Fibroblast of lung (primary cell): Measurements from ENCODE around the gene MAGEB3. TPM values are rescaled to one million over a fixed set of nuclear protein-coding genes. Genes with fewer than 3 reads are reported as not detected.

Experiments
- DNase-seq, 2 donors: peaks; one replicate each; pipeline versions ENCODE4 v3.0.0 to v3.0.0-alpha.2; 2010; ENCODE audit warnings: low read depth in 2 of 2
- H2AFZ ChIP-seq: 2 replicates; pipeline ENCODE4 v1.5.1; 2012; ENCODE audit warnings: low read length, control low read depth, inconsistent platforms
- H3K27ac ChIP-seq: 2 replicates; pipeline ENCODE4 v1.5.1; 2011; ENCODE audit warnings: low read length, control low read depth; ENCODE audit not compliant: insufficient read depth
- H3K27me3 ChIP-seq: 2 replicates; pipeline ENCODE4 v1.5.1; 2011; ENCODE audit warnings: mild to moderate bottlenecking, low read length; ENCODE audit not compliant: control insufficient read depth, insufficient read depth
- H3K36me3 ChIP-seq: 2 replicates; pipeline ENCODE4 v1.5.1; 2011; ENCODE audit warnings: low read length; ENCODE audit not compliant: control insufficient read depth, insufficient read depth
- H3K4me1 ChIP-seq: 2 replicates; pipeline ENCODE4 v1.5.1; 2011; ENCODE audit warnings: low read length; ENCODE audit not compliant: control insufficient read depth, insufficient read depth; ENCODE audit errors: extremely low read depth
- H3K4me2 ChIP-seq: 2 replicates; pipeline ENCODE4 v1.5.1; 2011; ENCODE audit warnings: low read length, control low read depth; ENCODE audit not compliant: insufficient read depth; ENCODE audit errors: extremely low read depth
- H3K4me3 ChIP-seq, 4 experiments: fragments of 200-600 bp in 1 of 4; sonication (generic) in 1 of 4; replicated peaks in 1 of 4; 2 replicates each; pipeline ENCODE4 v1.5.1; 2011 to 2016; ENCODE audit warnings: low read length in 4 of 4, low read depth in 3 of 4, mild to moderate bottlenecking in 3 of 4, control low read depth in 2 of 4, inconsistent platforms in 1 of 4, mixed read lengths in 1 of 4; ENCODE audit not compliant: insufficient read depth in 1 of 4; ENCODE audit errors: control extremely low read depth in 1 of 4
- H3K79me2 ChIP-seq: 2 replicates; pipeline ENCODE4 v1.5.1; 2012; ENCODE audit warnings: mild to moderate bottlenecking, low read length, inconsistent platforms; ENCODE audit not compliant: control insufficient read depth, insufficient read depth
- H3K9ac ChIP-seq: 2 replicates; pipeline ENCODE4 v1.5.1; 2011; ENCODE audit warnings: mild to moderate bottlenecking, low read length, control low read depth; ENCODE audit not compliant: insufficient read depth
- H3K9me3 ChIP-seq: 2 replicates; pipeline ENCODE4 v1.5.1; 2012; ENCODE audit warnings: low read depth, low read length; ENCODE audit not compliant: control insufficient read depth, insufficient read depth
- H4K20me1 ChIP-seq: 2 replicates; pipeline ENCODE4 v1.5.1; 2011; ENCODE audit warnings: low read length; ENCODE audit not compliant: control insufficient read depth, insufficient read depth; ENCODE audit errors: extremely low read depth
- EZH2 ChIP-seq: IDR thresholded peaks from 2 replicates; pipeline ENCODE4 v1.5.1; 2012; ENCODE audit warnings: low read length, control low read depth, mild to moderate bottlenecking; ENCODE audit errors: missing control alignments
- polyA plus RNA-seq, 2 donors: library from polyadenylated mRNA; depleted of rRNA in 1 of 2; stranded (reverse) in 1 of 2; unstranded in 1 of 2; fragments of >200 nt; gene quantifications; 2 replicates each; pipeline ENCODE4 v1.2.1, GENCODE V29; 2011 to 2012; ENCODE audit warnings: missing spikeins in 1 of 2
- total RNA-seq: library from RNA; depleted of rRNA; stranded (reverse); fragments of >200 nt; gene quantifications from 2 replicates; pipeline ENCODE4 v1.2.1, GENCODE V29; 2014
- TF ChIP-seq, protein P1 (sequence below), 2 donors: IDR thresholded peaks in 1 of 2; conservative IDR thresholded peaks in 1 of 2; 1 replicate in 1 of 2; 2 replicates in 1 of 2; pipeline ENCODE4 v1.5.1; 2011 to 2012; ENCODE audit warnings: low read length in 2 of 2, control low read depth in 1 of 2, inconsistent platforms in 1 of 2, low read depth in 1 of 2, mild to moderate bottlenecking in 1 of 2

Gene MAGEB3
- total and polyA plus RNA-seq, 2 donors (not counting 1 experiment from before 2014, with no cell fraction given): not detected

GRCh38 chrX:30248854-30249253, 18.4 kb downstream of the MAGEB3 start:
- no peak for DNase-seq
- H3K27ac ChIP-seq: no peak overlapping the region
- no peaks in the 10 kb centered on the region for H3K79me2 ChIP-seq
- no peaks in the 10 kb centered on the region for H4K20me1 ChIP-seq
- no peaks in the 10 kb centered on the region for H3K27me3 ChIP-seq
- no peaks in the 10 kb centered on the region for H3K9me3 ChIP-seq
- H3K4me2 ChIP-seq: no peak overlapping the region
- no peak overlapping the region for H3K4me3 ChIP-seq
- H3K4me1 ChIP-seq: no peaks in the 10 kb centered on the region
- H3K36me3 ChIP-seq: no peaks in the 10 kb centered on the region
- H3K9ac ChIP-seq: no peak overlapping the region
- no peak for TF ChIP-seq EZH2
- TF ChIP-seq, protein P1, sequence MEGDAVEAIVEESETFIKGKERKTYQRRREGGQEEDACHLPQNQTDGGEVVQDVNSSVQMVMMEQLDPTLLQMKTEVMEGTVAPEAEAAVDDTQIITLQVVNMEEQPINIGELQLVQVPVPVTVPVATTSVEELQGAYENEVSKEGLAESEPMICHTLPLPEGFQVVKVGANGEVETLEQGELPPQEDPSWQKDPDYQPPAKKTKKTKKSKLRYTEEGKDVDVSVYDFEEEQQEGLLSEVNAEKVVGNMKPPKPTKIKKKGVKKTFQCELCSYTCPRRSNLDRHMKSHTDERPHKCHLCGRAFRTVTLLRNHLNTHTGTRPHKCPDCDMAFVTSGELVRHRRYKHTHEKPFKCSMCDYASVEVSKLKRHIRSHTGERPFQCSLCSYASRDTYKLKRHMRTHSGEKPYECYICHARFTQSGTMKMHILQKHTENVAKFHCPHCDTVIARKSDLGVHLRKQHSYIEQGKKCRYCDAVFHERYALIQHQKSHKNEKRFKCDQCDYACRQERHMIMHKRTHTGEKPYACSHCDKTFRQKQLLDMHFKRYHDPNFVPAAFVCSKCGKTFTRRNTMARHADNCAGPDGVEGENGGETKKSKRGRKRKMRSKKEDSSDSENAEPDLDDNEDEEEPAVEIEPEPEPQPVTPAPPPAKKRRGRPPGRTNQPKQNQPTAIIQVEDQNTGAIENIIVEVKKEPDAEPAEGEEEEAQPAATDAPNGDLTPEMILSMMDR (conservative IDR thresholded peaks at IDR 0.05 in 1 of 2, IDR thresholded peaks at IDR 0.05 in 1 of 2; ENCODE audit: low read depth in 1 of 2, low read length in 2 of 2): no peak
- H2AFZ ChIP-seq: no peak overlapping the region

DNA sequence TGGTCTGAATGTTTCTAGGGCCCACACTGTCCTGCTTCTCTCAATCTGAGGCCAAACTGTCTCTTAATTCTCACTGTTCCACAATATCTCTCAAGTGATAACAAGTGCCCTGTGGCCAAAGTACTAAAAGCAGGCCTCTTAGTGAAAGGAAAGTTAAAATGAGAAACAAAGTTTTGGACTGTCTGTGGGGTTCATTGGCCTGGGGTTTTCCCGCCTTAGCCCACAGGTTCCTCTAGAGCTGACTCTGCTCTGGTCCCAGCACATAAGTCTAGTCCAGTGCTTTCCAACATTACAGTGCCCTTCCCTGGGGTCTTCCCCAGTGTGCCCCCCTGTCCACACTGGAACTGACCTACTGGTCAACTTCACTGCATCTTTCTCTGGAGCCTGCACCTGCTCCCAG, 22.8 kb downstream of the MAGEB3 start:
- no peak overlapping the region for H2AFZ ChIP-seq
- H3K4me3 ChIP-seq: no peak overlapping the region
- H3K4me2 ChIP-seq: no peak overlapping the region
- no peaks in the 10 kb centered on the region for H4K20me1 ChIP-seq
- H3K9ac ChIP-seq: no peak overlapping the region
- no peaks in the 10 kb centered on the region for H3K27me3 ChIP-seq
- H3K36me3 ChIP-seq: no peaks in the 10 kb centered on the region
- H3K27ac ChIP-seq: no peak overlapping the region
- no peak for DNase-seq
- H3K9me3 ChIP-seq: no peaks in the 10 kb centered on the region
- no peaks in the 10 kb centered on the region for H3K4me1 ChIP-seq
- no peaks in the 10 kb centered on the region for H3K79me2 ChIP-seq
- no peak for TF ChIP-seq EZH2
- TF ChIP-seq, protein P1 (conservative IDR thresholded peaks at IDR 0.05 in 1 of 2, IDR thresholded peaks at IDR 0.05 in 1 of 2; ENCODE audit: low read depth in 1 of 2, low read length in 2 of 2): no peak

- H3K4me1 ChIP-seq: no peaks in the 10 kb centered on the region
- H3K27ac ChIP-seq: no peak overlapping the region
- TF ChIP-seq, protein P1 (conservative IDR thresholded peaks at IDR 0.05 in 1 of 2, IDR thresholded peaks at IDR 0.05 in 1 of 2; ENCODE audit: low read depth in 1 of 2, low read length in 2 of 2): no peak
- TF ChIP-seq EZH2: no peak
- no peak overlapping the region for H3K4me2 ChIP-seq
- no peaks in the 10 kb centered on the region for H3K36me3 ChIP-seq
- no peaks in the 10 kb centered on the region for H3K27me3 ChIP-seq
- no peak overlapping the region for H3K9ac ChIP-seq
- no peak overlapping the region for H3K4me3 ChIP-seq
- no peak for DNase-seq
- H3K79me2 ChIP-seq: no peaks in the 10 kb centered on the region
- no peaks in the 10 kb centered on the region for H3K9me3 ChIP-seq
- H2AFZ ChIP-seq: no peak overlapping the region
- H4K20me1 ChIP-seq: no peaks in the 10 kb centered on the region
These were observed 29.5 kb downstream of the MAGEB3 start for GRCh38 chrX:30259927-30260326.
